ENCODE data around the gene INPP4A.

- TF ChIP-seq CTCF (IDR thresholded peaks at IDR 0.05; ENCODE audit: extremely low read depth in 1 of 2, insufficient read depth in 1 of 2, low read depth in 1 of 2, low read length in 2 of 2), result no peak
- TF ChIP-seq POLR2A (IDR thresholded peaks at IDR 0.05; ENCODE audit: low read depth, low read length), result no peak
- TF ChIP-seq MAX (IDR thresholded peaks at IDR 0.05; ENCODE audit: insufficient read depth, insufficient read length), result no peak
- TF ChIP-seq MYC (IDR thresholded peaks at IDR 0.05; ENCODE audit: low read depth, low read length), result no peak
- TF ChIP-seq POLR2AphosphoS5 (IDR thresholded peaks at IDR 0.05; ENCODE audit: insufficient read depth, low read depth, low read length), result no peak
- no peak for TF ChIP-seq EZH2 (IDR thresholded peaks at IDR 0.05; ENCODE audit: borderline replicate concordance, low read depth, low read length, severe bottlenecking)
- TF ChIP-seq GATA2 (IDR thresholded peaks at IDR 0.05; ENCODE audit: insufficient read depth, insufficient read length, low read depth, low read length), result no peak
Measured at GRCh38 chr2:98488252-98488651, 43.6 kb downstream of the INPP4A start.

All from endothelial cell of umbilical vein (primary cell).